Omental fat pad (tissue), 4 donors: Measurements from ENCODE around the gene AP2A2. TPM values are rescaled to one million over a fixed set of nuclear protein-coding genes. Genes with fewer than 3 reads are reported as not detected.

Experiments used
- ATAC-seq: fragments of 150-250 bp; one replicate; pipeline ENCODE4 v1.9.1; 2016; ENCODE audit warnings: mild to moderate bottlenecking, moderate library complexity; ENCODE audit not compliant: low FRiP score
- DNase-seq: peaks from one replicate; pipeline ENCODE4 v3.0.0-alpha.2; 2019; ENCODE audit warnings: low spot score
- total RNA-seq, 4 donors: library from RNA; depleted of rRNA; stranded (reverse); fragments of >200 nt; gene quantifications; one replicate each; pipeline ENCODE4 v1.1.0, GENCODE V29; 2016
- TF ChIP-seq, protein P1 (sequence below), 3 donors: fragments of 450-650 bp; IDR thresholded peaks; one replicate each; pipeline ENCODE4 v1.5.1; 2016 to 2017; ENCODE audit warnings: antibody characterized with exemption in 3 of 3, mild to moderate bottlenecking in 3 of 3, moderate library complexity in 2 of 3

Gene AP2A2
- total RNA-seq, 4 donors from 2014 or later = 68.4 to 126 (median 99.2) TPM

DNA sequence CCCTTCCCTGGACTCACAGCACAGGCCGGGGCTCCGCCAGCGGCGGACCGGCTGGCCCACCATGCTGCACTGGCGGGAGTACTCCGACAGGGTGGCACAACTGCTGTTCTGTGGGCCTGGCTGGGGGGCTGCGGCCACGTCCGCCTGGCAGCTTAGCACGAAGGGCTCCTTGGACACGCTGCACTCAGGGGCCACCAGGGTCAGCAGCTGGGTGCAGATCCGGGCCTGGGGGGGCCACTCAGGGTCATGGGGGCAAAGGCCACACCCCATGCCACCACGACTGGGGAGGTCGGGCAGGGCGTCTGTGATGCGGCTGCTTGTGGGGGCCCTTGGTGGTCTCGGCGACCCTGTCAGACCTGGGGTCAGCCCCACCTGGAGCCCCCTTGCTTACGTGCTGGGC, 104.9 kb downstream of the AP2A2 start:
- no peak for ATAC-seq
- TF ChIP-seq, protein P1, sequence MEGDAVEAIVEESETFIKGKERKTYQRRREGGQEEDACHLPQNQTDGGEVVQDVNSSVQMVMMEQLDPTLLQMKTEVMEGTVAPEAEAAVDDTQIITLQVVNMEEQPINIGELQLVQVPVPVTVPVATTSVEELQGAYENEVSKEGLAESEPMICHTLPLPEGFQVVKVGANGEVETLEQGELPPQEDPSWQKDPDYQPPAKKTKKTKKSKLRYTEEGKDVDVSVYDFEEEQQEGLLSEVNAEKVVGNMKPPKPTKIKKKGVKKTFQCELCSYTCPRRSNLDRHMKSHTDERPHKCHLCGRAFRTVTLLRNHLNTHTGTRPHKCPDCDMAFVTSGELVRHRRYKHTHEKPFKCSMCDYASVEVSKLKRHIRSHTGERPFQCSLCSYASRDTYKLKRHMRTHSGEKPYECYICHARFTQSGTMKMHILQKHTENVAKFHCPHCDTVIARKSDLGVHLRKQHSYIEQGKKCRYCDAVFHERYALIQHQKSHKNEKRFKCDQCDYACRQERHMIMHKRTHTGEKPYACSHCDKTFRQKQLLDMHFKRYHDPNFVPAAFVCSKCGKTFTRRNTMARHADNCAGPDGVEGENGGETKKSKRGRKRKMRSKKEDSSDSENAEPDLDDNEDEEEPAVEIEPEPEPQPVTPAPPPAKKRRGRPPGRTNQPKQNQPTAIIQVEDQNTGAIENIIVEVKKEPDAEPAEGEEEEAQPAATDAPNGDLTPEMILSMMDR (IDR thresholded peaks at IDR 0.05) = no peak
- no peak for DNase-seq

DNA sequence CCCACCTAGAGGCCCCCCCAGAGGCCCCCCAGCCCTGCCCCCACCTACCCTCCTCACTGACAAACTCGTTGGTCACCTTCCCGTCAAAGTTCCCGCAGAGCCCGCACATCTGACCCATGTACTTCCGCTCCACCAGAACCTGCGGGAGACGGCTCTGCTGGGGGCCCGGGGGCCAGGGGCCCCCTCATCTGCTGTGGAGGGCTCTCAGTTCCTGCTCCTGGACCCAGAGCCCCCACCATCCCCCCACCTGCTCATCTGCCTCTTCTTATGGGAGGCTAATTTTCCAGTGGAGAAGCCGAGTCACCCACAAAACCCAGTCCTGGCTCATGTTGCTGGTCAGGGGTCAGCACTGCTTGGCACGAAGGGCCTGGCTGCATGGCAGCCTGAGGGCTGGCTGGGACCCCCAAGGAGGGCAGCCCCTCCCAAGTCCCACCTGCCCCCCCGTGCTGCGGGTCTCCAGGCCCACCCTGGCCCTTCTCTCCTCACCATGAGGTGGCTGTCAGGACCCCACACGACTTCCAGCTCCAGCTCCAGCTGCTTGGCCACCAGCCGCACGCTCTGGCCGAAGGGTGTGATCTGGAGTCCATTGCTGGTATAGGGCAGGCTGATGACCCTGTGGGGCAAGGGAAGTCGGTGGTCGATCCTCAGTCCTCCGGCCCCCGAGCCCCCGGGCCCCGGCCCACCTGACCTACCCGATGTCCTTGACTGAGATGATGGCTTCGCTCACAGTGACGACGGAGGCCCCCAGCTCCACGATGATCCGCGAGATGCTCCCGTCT, 105.6 kb downstream of the AP2A2 start:
- TF ChIP-seq, protein P1 (IDR thresholded peaks at IDR 0.05) = no peak
- ATAC-seq (no peak), DNase-seq (no peak)

DNA sequence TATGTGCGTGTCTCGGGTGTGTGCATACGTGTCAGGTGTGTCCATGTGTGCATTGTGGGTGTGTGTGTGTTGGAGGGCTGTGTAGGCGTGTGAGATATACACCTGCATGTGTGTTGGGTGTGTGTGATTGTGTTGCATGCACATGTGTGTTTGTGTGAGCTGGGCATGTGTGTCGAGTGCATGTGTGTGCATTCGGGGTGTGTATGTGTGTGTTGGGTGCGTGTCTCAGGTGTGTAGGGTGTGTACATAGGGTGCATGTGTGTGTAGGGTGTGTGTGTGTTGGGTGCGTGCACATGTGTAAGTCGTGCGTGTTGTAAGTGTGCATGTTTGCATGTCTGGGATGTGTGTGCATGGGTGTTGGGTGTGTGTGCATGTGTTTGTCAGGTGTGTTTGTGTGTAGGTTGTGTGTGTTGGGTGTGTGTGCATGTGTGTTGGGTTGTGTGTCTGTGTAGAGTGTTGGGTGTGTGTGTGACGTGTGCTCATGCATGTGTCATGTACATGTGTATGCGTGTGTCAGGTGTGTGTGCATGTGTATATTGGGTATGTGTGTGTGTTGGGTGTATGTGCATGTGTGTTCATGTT, 106.7 kb downstream of the AP2A2 start:
- TF ChIP-seq, protein P1 (IDR thresholded peaks at IDR 0.05) = no peak
- ATAC-seq = no peak
- DNase-seq = no peak

DNA sequence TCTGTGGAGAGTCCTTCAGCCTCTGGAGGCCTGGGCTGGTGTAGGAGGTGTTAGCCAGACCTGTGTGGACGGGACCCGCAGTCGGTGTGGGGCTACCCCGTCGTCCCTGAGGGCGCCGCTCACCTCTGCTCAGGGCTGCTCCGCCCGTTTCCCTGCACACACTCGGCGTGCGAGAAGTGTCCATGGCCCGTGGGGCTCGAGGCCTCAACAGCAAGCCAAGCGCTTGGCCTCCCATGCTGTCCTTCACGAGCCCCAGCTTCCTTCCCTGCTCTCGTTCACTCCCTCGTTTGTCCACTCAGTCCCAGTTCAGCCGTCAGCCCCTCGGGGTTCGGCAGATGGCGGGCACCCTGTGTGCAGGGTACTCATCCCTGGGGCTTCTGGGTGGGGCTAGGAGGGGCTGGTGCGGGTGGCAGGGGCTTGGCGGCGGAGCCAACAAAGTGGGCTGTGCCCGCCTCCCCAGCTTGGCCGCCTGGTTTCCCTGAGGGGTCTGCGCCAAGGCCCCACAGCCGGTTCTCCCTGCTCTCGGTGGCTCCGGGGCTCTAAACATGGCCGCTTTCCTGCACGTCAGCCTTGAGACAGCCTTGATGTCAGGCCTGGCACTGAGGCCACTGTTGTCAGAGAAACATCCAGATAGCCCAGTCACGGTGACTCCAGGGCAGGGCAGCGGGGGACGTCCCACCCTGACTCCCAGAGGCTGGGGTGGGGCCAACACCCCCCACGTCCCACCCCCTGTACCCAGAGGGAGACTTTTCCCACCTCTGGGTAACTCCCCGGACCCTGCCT, 107.5 kb downstream of the AP2A2 start:
- no peak for DNase-seq
- TF ChIP-seq, protein P1 (IDR thresholded peaks at IDR 0.05) = no peak
- no peak for ATAC-seq

DNA sequence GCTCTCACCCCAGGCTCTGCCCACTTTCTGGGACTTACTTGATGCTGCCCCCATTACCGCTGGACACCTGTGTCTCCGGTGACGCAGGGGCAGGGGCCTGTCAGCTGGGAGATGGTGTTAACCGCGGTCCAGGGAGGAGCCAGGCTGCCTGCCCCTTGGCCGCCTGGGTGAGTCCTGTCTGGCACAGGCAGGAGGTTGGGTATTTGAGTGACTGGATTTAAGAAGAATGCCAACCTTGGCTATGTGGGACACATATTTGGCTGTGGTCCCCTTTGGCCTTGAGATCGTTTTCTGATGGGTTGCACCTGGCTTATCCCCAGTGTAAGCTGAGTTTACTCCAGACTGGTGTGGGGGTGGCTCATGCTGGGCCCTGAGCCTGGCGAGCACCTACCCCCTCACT, 108.3 kb downstream of the AP2A2 start:
- TF ChIP-seq, protein P1 (IDR thresholded peaks at IDR 0.05) = no peak
- ATAC-seq (no peak), DNase-seq (no peak)

DNA sequence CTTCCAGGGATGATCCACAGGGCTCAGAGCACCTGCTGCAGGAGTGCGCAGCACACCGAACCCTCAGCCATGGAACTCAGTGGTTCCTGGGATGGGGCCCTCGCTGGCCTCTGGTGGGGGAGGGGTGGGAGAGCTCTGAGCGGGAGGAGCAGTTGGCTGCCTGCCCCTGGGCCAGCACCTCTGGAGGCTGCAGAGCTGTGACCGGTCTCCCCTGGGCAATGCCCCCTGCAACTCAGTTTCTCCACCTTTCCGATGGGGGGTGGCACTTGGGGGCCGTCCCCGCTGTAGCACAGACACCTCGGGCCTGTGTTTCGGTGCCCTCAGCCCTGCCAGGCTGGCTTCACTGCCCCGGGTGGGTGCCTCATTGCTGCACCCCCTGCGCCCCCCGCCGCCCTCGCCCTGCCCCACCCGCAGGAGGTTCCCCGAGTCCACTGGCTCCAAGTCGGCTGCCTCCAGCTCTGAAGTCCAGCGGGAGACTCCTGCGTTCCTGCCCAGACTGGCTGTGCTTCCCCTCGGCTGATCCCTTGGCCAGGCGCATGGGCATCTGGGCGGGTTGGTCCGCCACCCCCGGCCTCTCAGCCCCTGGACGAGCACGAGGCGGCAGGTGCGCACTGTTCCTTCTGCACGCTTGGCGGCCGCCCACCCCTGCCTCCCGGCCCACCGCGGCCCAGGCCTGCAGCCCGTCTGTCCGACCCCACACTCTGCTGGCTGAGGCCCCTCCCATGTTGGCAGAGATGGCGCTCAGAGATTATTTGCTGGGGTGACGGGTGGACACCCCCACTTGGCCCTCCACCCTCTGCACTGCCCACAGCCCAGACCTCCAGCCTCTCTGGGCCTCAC, 109.0 kb downstream of the AP2A2 start:
- TF ChIP-seq, protein P1 (IDR thresholded peaks at IDR 0.05) = no peak
- no peak for ATAC-seq
- no peak for DNase-seq
